SJSA1 (cell line): Measurements from ENCODE around the gene EZR. TPM values are rescaled to one million over a fixed set of nuclear protein-coding genes. Genes with fewer than 3 reads are reported as not detected.

Source experiments
- DNase-seq, 2 experiments: peaks; one replicate each; pipeline ENCODE4 v3.0.0-alpha.2; 2015 to 2020; ENCODE audit warnings: low spot score in 2 of 2, low read depth in 1 of 2
- H3K27ac ChIP-seq: fragments of 250-450 bp; sonication (Bioruptor Pico); 2 replicates; pipeline ENCODE4 v1.5.1; 2020; ENCODE audit warnings: mild to moderate bottlenecking, moderate library complexity
- H3K27me3 ChIP-seq: fragments of 250-450 bp; sonication (Bioruptor Pico); replicated peaks from 2 replicates; pipeline ENCODE4 v1.5.1; 2020; ENCODE audit warnings: mild to moderate bottlenecking, moderate library complexity
- H3K36me3 ChIP-seq: fragments of 250-450 bp; sonication (Bioruptor Pico); 2 replicates; pipeline ENCODE4 v1.5.1; 2020; ENCODE audit warnings: mild to moderate bottlenecking
- H3K4me1 ChIP-seq: fragments of 250-450 bp; sonication (Bioruptor Pico); replicated peaks from 2 replicates; pipeline ENCODE4 v1.6.1; 2021; ENCODE audit warnings: mild to moderate bottlenecking
- H3K4me3 ChIP-seq: fragments of 250-450 bp; sonication (Bioruptor Pico); 2 replicates; pipeline ENCODE4 v1.5.1; 2020; ENCODE audit warnings: mild to moderate bottlenecking
- H3K9me3 ChIP-seq: fragments of 250-450 bp; sonication (Bioruptor Pico); replicated peaks from 2 replicates; pipeline ENCODE4 v1.5.1; 2020; ENCODE audit warnings: mild to moderate bottlenecking
- total RNA-seq: library from RNA; depleted of rRNA; stranded (reverse); fragments of >200 nt; shearing (Covaris generic); gene quantifications from 2 replicates; pipeline ENCODE4 v1.2.3, GENCODE V29; 2014

The EZR gene
- total RNA-seq, 1 experiment from 2014 or later: 246 TPM

GRCh38 chr6:158766621-158767455, 52.3 kb downstream of the EZR start:
- H3K4me1 ChIP-seq: no peaks in the 10 kb centered on the region
- DNase-seq: no peak
- no peaks in the 10 kb centered on the region; the same call in 1 of the 2 replicates for H3K9me3 ChIP-seq
- no peaks in the 10 kb centered on the region for H3K27me3 ChIP-seq
- no peak overlapping the region for H3K4me3 ChIP-seq
- no peak overlapping the region for H3K27ac ChIP-seq
- peaks cover 98% of the 10 kb centered on the region for H3K36me3 ChIP-seq

- no peak overlapping the region for H3K27ac ChIP-seq
- peaks cover 90% of the 10 kb centered on the region for H3K36me3 ChIP-seq
- no peaks in the 10 kb centered on the region for H3K27me3 ChIP-seq
- H3K4me1 ChIP-seq: no peaks in the 10 kb centered on the region
- DNase-seq: no peak
- H3K9me3 ChIP-seq: no peaks in the 10 kb centered on the region; the same call in 1 of the 2 replicates
- no peak overlapping the region for H3K4me3 ChIP-seq
These were observed 53.6 kb downstream of the EZR start for GRCh38 chr6:158765499-158766068.

GRCh38 chr6:158764926-158765325, 54.2 kb downstream of the EZR start:
- Histone ChIP-seq H3K36me3 (peaks cover 84% of the 10 kb centered on the region), H3K27ac (no peak overlapping the region), H3K4me3 (no peak overlapping the region), H3K4me1 (no peaks in the 10 kb centered on the region), H3K9me3 (no peaks in the 10 kb centered on the region; the same call in 1 of the 2 replicates), H3K27me3 (no peaks in the 10 kb centered on the region)
- DNase-seq: no peak

GRCh38 chr6:158764183-158764849, 54.9 kb downstream of the EZR start:
- Histone ChIP-seq H3K27ac (no peak overlapping the region), H3K4me1 (no peaks in the 10 kb centered on the region), H3K9me3 (no peaks in the 10 kb centered on the region; the same call in 1 of the 2 replicates), H3K36me3 (peaks cover 78% of the 10 kb centered on the region), H3K27me3 (no peaks in the 10 kb centered on the region), H3K4me3 (no peak overlapping the region)
- no peak for DNase-seq

GRCh38 chr6:158763434-158764182, 55.6 kb downstream of the EZR start:
- no peak overlapping the region for H3K27ac ChIP-seq
- H3K9me3 ChIP-seq: no peaks in the 10 kb centered on the region; the same call in 1 of the 2 replicates
- no peak for DNase-seq
- H3K36me3 ChIP-seq: peaks cover 70% of the 10 kb centered on the region
- H3K27me3 ChIP-seq: no peaks in the 10 kb centered on the region
- no peak overlapping the region for H3K4me3 ChIP-seq
- H3K4me1 ChIP-seq: no peaks in the 10 kb centered on the region

- no peaks in the 10 kb centered on the region for H3K27me3 ChIP-seq
- H3K36me3 ChIP-seq: peaks cover 63% of the 10 kb centered on the region
- no peak overlapping the region for H3K27ac ChIP-seq
- no peaks in the 10 kb centered on the region for H3K4me1 ChIP-seq
- DNase-seq: no peak
- no peaks in the 10 kb centered on the region; the same call in 1 of the 2 replicates for H3K9me3 ChIP-seq
- no peak overlapping the region for H3K4me3 ChIP-seq
These were observed 56.3 kb downstream of the EZR start for GRCh38 chr6:158762787-158763433.

GRCh38 chr6:158761746-158762145, 57.4 kb downstream of the EZR start:
- no peaks in the 10 kb centered on the region for H3K4me1 ChIP-seq
- no peaks in the 10 kb centered on the region for H3K27me3 ChIP-seq
- no peak overlapping the region for H3K4me3 ChIP-seq
- H3K9me3 ChIP-seq: no peaks in the 10 kb centered on the region; the same call in 1 of the 2 replicates
- no peak overlapping the region for H3K27ac ChIP-seq
- H3K36me3 ChIP-seq: peaks cover 57% of the 10 kb centered on the region
- no peak for DNase-seq

GRCh38 chr6:158760618-158761250, 58.4 kb downstream of the EZR start:
- no peak for DNase-seq
- Histone ChIP-seq H3K9me3 (no peaks in the 10 kb centered on the region; the same call in 1 of the 2 replicates), H3K27me3 (no peaks in the 10 kb centered on the region), H3K27ac (no peak overlapping the region), H3K36me3 (peaks cover 51% of the 10 kb centered on the region), H3K4me3 (no peak overlapping the region), H3K4me1 (no peaks in the 10 kb centered on the region)

- H3K9me3 ChIP-seq: no peaks in the 10 kb centered on the region; the same call in 1 of the 2 replicates
- no peaks in the 10 kb centered on the region for H3K27me3 ChIP-seq
- no peak overlapping the region for H3K4me3 ChIP-seq
- no peak overlapping the region for H3K27ac ChIP-seq
- peaks cover 46% of the 10 kb centered on the region for H3K36me3 ChIP-seq
- no peaks in the 10 kb centered on the region for H3K4me1 ChIP-seq
- DNase-seq: no peak
These were observed 59.1 kb downstream of the EZR start for GRCh38 chr6:158759966-158760617.

GRCh38 chr6:158758941-158759479, 60.2 kb downstream of the EZR start:
- Histone ChIP-seq H3K4me3 (no peak overlapping the region), H3K27ac (no peak overlapping the region), H3K4me1 (no peaks in the 10 kb centered on the region), H3K9me3 (no peaks in the 10 kb centered on the region; the same call in 1 of the 2 replicates), H3K36me3 (peaks cover 38% of the 10 kb centered on the region), H3K27me3 (no peaks in the 10 kb centered on the region)
- no peak for DNase-seq

- Histone ChIP-seq H3K36me3 (peaks cover 36% of the 10 kb centered on the region), H3K9me3 (no peaks in the 10 kb centered on the region; the same call in 1 of the 2 replicates), H3K27ac (no peak overlapping the region), H3K4me1 (no peaks in the 10 kb centered on the region), H3K27me3 (no peaks in the 10 kb centered on the region), H3K4me3 (no peak overlapping the region)
- DNase-seq: no peak
These were observed 60.7 kb downstream of the EZR start for GRCh38 chr6:158758451-158758860.

GRCh38 chr6:158757753-158758090, 61.4 kb downstream of the EZR start:
- Histone ChIP-seq H3K9me3 (no peaks in the 10 kb centered on the region), H3K27me3 (no peaks in the 10 kb centered on the region), H3K4me1 (no peaks in the 10 kb centered on the region), H3K4me3 (no peak overlapping the region), H3K27ac (no peak overlapping the region), H3K36me3 (peaks cover 30% of the 10 kb centered on the region)
- DNase-seq: no peak
